GM19455 (cell line): ENCODE measurements around the gene DMKN.
"Not testable (repeated sequence)": the region's sequence is repeated elsewhere in the genome, so short reads cannot be mapped to it uniquely, and the experiment has no call there.

ENCODE experiments used
- ATAC-seq: cut with Tn5 transposase; IDR thresholded peaks from one replicate; pipeline ENCODE4 v1.9.1; 2021; ENCODE audit not compliant: unreplicated experiment

Gene DMKN

DNA sequence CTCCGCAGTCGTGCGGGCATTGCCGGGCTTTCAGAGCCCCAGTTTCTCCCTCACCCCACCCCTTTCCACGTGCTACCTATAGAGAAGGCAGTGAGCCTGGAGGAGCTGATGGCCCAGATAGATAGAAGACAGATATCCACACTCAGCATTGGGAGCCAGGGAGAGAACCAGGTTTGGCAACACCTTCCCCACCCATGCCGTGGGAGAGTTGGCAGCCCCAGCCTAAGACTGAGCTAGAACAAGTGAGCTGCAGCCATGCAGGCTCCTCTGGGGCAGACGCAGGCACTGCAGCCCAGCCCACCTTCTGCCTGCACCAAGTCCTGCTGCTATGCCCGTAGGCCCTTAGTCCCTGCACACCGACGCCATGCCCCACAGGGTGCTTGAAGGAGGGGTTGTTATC is 12.8 kb downstream of the DMKN start:
- no peak for ATAC-seq

DNA sequence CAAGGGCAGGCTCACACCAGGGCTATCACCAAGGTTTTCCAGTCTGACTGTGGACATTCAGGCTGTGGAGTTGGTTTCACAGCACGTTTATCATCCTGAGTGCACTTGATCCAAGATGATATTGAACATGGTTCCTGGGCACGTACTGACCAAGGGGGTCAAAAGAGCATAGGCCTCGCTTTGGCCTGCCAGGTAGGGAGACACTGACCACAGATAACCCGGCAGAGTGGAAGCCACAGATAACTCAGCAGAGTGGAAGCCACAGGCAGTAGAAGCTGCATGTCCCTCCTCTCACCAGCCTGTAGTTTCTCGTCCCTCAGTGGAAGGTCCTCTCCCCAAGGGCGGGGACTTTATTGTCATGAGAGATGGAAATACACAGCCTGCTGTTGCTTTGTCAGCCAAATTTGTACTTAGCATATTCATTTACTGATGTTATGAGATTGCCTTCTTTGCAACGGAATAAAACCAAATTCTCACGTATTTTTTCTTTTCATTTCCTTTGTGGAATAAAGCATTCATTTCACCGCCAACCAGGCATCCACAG is 14.4 kb downstream of the DMKN start:
- ATAC-seq = no peak

DNA sequence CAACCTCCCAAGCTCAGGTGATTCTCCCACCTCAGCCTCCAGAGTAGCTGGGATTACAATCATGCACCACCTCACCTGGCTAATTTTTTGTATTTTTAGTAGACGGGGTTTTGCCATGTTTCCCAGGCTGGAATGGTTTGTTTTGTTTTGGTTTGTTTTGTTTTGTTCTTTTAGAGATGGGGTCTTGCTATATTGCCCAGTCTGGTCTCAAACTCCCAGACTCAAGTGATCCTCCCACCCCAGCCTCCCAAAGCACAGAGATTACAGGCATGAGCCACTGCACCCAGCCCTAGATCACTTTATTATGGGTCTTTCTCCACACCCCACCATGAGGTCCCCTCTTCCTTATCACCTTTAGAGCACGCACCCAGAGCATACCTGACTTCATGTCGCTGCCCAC is 15.2 kb downstream of the DMKN start:
- no peak for ATAC-seq

- ATAC-seq = no peak
Observed at GRCh38 chr19:35497406-35497805, 16.0 kb downstream of the DMKN start.

- no peak for ATAC-seq
Observed at GRCh38 chr19:35495107-35496064, 18.1 kb downstream of the DMKN start.

DNA sequence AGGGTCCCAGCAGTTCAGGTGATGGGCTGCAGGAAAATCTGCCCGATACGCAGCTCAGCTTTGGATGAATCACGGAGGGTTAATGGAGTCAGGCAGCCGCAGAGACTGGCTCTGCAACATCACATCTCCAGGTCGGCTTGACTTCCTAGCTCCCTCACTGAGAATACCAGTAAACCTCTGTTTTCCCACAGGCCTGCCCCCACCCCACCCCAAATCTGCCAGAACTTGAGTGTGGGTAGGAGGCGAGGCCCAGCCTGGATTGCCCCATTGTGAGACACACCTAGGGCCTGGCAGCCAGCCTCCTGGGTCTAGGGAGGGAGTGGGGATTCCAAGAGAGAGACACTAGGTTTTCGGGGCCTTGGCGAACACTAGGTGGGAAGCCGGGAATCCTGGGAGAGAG is 19.5 kb downstream of the DMKN start:
- ATAC-seq = no peak

- no peak for ATAC-seq
Observed at GRCh38 chr19:35491836-35492360, 21.6 kb downstream of the DMKN start.

- no peak for ATAC-seq
Observed at GRCh38 chr19:35490364-35490763, 23.1 kb downstream of the DMKN start, which contains the start of gene KRTDAP. Gene KRTDAP, minus strand, starts transcription at chr19:35490464. Its CDS starts 22 bp downstream, at chr19:35490442.

- ATAC-seq = no peak
Observed at GRCh38 chr19:35488677-35489076, 24.8 kb downstream of the DMKN start.

- no peak for ATAC-seq
Observed at GRCh38 chr19:35487656-35488182, 25.7 kb downstream of the DMKN start.

DNA sequence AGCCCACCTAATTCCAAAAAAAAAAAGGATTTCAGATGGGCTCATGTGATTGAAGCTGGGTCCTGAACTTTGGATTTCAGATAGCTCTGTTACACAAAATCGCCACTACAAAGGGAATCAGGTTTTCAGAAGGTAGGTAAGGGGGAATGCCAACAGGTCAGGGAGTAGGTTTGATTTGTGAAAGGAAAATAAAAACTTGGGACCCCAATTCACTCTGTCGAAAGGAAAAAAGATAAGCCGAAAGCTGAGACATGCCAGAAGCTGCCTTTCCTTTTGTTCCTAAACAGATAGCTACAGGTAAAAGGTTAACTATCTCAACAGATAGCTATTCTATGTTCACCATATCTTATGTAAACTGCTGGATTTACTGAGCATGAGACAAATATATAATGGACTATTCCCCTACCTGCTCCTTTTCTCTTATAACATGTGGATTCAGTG is 27.2 kb downstream of the DMKN start:
- ATAC-seq = no peak

GRCh38 chr19:35484252-35485036 is 29.0 kb downstream of the DMKN start:
- peak; percentile 57 for ATAC-seq

- ATAC-seq = no peak
Observed at GRCh38 chr19:35483089-35483488, 30.4 kb downstream of the DMKN start.

- no peak for ATAC-seq
Observed at GRCh38 chr19:35478794-35479677, 34.4 kb downstream of the DMKN start.

DNA sequence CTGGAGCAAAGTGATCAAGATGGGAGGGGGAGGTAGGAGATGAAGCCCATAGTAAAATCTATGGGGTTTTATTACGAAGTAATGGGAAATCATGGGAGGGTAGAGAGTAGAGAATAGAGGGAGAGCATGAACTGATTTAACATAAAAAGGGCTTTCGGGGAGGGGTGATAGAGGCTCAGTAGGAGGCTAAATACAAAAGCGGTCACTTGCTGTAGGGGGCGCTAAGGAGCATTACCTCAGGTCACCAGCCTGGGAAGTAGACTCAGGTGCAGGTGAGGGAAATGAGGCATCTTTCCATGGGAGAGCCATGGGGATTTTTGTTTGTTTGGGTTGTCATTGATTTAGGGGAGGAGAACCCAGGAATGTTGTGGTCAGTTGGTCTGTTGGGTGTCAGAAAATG is 37.3 kb downstream of the DMKN start:
- no peak for ATAC-seq

DNA sequence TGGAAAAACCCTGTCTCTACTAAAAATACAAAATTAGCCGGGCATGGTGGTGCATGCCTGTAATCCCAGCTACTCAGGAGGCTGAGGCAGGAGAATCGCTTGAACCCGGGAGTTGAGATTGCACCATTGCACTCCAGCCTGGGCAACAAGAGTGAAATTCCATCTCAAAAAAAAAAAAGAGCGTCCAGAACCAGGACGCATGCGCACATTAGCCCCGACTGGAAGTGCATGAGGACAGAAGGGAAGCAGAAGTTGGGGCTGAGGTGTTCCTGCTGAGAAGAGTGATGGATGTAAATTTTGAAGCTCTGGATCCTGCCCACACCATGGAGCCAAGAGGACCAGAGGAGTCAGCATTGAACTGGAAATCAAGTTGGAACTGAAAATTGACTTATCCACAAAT is 38.9 kb downstream of the DMKN start:
- ATAC-seq = not testable (repeated sequence)

GRCh38 chr19:35474104-35474503 is 39.3 kb downstream of the DMKN start:
- no peak for ATAC-seq

GRCh38 chr19:35471946-35472345 is 41.5 kb downstream of the DMKN start:
- ATAC-seq = no peak

- ATAC-seq = not testable (repeated sequence)
Observed at GRCh38 chr19:35471075-35471474, 42.4 kb downstream of the DMKN start.

- no peak for ATAC-seq
Observed at GRCh38 chr19:35470128-35470527, 43.3 kb downstream of the DMKN start.
